GM12864 (cell line): ENCODE results near the gene AKAP10.
"Not testable (repeated sequence)": the region's sequence is repeated elsewhere in the genome, so short reads cannot be mapped to it uniquely, and the experiment has no call there.

Experiments
- DNase-seq: peaks from one replicate; pipeline ENCODE4 v3.0.0-alpha.2; 2011; ENCODE audit warnings: low read depth
- H3K4me3 ChIP-seq: 2 replicates; pipeline ENCODE4 v1.5.1; 2011; ENCODE audit warnings: mild to moderate bottlenecking, low read depth, low read length, control low read depth
- TF ChIP-seq, protein P1 (sequence below): IDR thresholded peaks from 2 replicates; pipeline ENCODE4 v1.5.1; 2011; ENCODE audit warnings: low read depth, mild to moderate bottlenecking, moderate library complexity, low read length, control low read depth, inconsistent platforms; ENCODE audit errors: missing control alignments

Gene AKAP10, protein sequence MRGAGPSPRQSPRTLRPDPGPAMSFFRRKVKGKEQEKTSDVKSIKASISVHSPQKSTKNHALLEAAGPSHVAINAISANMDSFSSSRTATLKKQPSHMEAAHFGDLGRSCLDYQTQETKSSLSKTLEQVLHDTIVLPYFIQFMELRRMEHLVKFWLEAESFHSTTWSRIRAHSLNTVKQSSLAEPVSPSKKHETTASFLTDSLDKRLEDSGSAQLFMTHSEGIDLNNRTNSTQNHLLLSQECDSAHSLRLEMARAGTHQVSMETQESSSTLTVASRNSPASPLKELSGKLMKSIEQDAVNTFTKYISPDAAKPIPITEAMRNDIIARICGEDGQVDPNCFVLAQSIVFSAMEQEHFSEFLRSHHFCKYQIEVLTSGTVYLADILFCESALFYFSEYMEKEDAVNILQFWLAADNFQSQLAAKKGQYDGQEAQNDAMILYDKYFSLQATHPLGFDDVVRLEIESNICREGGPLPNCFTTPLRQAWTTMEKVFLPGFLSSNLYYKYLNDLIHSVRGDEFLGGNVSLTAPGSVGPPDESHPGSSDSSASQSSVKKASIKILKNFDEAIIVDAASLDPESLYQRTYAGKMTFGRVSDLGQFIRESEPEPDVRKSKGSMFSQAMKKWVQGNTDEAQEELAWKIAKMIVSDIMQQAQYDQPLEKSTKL

DNA sequence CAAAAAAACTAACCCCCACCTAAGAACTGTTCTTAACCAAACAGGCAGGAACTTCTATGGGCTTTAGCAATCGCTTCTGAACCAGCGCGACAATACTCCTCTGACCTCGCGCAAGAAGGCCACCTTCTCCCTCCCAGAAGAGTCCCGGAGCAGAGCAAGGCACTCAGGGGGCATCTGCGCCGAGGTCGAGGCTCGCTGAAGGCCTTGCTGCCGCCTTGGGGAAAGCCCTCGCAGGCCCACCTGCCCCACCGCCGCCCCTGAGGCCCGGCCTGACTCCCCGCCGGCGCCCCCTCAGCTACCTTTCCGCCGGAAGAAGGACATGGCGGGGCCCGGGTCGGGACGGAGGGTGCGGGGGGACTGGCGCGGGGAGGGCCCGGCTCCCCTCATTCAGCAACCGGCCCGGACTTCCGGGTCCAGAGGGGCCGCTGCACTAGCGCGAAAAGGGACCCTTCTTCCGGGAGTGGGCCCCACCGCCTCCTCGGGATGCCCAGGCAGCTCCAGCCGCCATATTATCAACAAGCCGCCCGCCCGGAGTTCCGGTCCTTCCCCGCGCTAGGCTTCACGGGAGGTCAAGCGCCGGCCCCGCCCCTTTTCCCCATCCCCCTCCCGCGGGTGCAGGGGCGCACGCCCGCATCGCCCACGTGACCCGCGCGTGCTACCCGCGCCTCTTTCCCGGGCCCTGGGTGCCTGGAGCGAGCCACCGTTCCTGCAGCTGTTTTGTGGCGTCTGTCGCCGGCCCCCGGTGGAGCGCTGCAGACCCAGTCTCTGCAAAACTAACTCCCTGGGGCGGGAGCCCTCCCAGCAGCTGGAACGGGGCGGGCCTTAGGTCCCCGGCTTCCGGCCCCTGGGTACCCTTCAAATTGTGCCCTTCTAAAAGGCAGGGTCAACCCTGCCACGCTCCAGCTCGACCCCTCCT, at the start of gene AKAP10:
Gene AKAP10, minus strand, starts transcription at position 536 of the 916 bp plus-strand sequence. Its CDS starts 149 bp downstream, at position 387.
- H3K4me3 ChIP-seq: peak within 1 kb of the TSS; percentile 85
- peak; percentile 69 for DNase-seq
- TF ChIP-seq, protein P1, sequence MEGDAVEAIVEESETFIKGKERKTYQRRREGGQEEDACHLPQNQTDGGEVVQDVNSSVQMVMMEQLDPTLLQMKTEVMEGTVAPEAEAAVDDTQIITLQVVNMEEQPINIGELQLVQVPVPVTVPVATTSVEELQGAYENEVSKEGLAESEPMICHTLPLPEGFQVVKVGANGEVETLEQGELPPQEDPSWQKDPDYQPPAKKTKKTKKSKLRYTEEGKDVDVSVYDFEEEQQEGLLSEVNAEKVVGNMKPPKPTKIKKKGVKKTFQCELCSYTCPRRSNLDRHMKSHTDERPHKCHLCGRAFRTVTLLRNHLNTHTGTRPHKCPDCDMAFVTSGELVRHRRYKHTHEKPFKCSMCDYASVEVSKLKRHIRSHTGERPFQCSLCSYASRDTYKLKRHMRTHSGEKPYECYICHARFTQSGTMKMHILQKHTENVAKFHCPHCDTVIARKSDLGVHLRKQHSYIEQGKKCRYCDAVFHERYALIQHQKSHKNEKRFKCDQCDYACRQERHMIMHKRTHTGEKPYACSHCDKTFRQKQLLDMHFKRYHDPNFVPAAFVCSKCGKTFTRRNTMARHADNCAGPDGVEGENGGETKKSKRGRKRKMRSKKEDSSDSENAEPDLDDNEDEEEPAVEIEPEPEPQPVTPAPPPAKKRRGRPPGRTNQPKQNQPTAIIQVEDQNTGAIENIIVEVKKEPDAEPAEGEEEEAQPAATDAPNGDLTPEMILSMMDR: no peak

GRCh38 chr17:20026960-20027359, 49.3 kb upstream of the AKAP10 start:
- TF ChIP-seq, protein P1: no peak
- no peak for DNase-seq
- H3K4me3 ChIP-seq: no peak overlapping the region

- DNase-seq: no peak
- TF ChIP-seq, protein P1: no peak
- no peak overlapping the region for H3K4me3 ChIP-seq
Observed at GRCh38 chr17:20022701-20023100, 45.1 kb upstream of the AKAP10 start.

DNA sequence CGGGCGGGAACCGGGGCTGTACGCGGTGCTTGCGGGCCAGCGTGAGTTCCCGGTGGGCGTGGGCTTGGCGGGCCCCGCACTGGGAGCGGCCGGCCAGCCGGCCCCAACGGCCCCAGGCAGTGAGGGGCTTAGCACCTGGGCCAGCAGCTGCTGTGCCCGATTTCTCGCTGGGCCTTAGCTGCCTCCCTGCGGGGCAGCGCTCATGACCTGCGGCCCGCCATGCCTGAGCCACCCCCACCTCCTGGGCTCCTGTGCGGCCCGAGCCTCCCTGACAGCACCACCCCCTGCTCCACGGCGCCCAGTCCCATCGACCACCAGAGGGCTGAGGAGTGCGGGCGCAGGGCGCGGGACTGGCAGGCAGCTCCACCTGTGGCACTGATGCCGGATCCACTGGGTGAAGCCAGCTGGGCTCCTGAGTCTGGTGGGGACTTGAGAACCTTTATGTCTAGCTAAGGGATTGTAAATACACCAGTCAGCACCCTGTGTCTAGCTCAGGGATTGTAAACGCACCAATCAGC, 38.9 kb upstream of the AKAP10 start:
- not testable (repeated sequence) for H3K4me3 ChIP-seq, DNase-seq

DNA sequence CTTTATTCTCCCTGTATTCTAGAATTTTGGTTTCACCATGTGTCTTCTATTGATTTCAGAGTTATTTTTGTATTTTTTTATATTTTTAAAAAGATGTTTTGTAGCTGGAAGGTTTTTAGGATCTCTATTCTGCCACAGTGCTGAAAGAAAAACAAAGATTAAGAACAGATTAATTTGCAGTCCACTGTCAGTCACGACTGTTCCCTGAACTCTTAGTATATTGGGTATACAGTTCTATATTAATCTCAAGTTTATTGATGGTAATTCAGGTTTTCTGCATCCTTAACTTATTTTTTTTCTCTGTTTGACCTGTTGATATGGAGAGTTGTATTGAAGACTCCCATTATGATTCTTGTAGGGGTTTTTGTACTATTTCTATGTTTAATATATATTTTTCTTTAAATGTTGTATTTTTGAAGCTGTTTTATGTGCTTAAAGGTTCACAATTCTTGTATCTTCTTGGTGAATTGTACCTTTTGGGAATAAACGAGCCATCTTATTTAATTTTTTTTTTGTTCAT, 34.4 kb upstream of the AKAP10 start:
- TF ChIP-seq, protein P1: no peak
- H3K4me3 ChIP-seq: no peak overlapping the region
- DNase-seq: no peak

- H3K4me3 ChIP-seq: no peak overlapping the region
- DNase-seq: no peak
- TF ChIP-seq, protein P1: no peak
Observed at GRCh38 chr17:20010936-20011335, 33.3 kb upstream of the AKAP10 start.
